ENCODE results near the gene HS6ST2. TPM values are rescaled to one million over a fixed set of nuclear protein-coding genes. Genes with fewer than 3 reads are reported as not detected.

The HS6ST2 gene
- total RNA-seq, 2 experiments from 2014 or later = not detected

DNA sequence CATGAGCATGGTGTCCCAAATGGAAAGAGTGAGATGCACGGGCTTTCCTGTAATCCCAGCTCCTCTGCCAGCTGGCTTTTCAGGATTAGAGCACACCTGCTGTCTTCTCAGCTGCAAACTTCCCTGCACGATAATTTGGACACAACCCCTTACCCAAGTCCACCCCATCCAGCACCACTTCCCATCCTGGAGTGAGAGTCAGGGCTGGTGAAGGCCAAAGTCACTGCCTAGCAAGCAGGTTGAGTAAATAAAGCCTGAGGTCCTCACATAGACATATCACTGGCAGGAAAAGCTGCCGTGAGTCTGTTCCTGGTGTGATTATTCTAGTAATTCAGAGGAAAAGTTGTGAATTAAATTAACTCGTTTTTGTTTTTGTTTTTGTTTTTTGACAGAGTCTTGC is 355.7 kb downstream of the HS6ST2 start:
- CTCF ChIA-PET (ENCODE audit: unreplicated experiment) = no interaction called here
- H3K36me3 ChIP-seq (ENCODE audit: insufficient read depth, low read length) = no peaks in the 10 kb centered on the region
- DNase-seq (ENCODE audit: low spot score) = no peak
- BruUV-seq (replicated peaks) = no TSS peak
- no peaks in the 10 kb centered on the region for H3K79me2 ChIP-seq (ENCODE audit: insufficient read depth, low read depth, low read length)
- H3K4me2 ChIP-seq (ENCODE audit: low read length) = no peak overlapping the region
- POLR2A ChIA-PET = no interaction called here
- no peaks in the 10 kb centered on the region for H3K9me3 ChIP-seq (ENCODE audit: low read length)
- no peak overlapping the region for H2AFZ ChIP-seq (ENCODE audit: low read length)
- intact Hi-C loops (cut with micrococcal nuclease; ENCODE audit: unreplicated experiment) = no loop called here
- TF ChIP-seq, protein P1, sequence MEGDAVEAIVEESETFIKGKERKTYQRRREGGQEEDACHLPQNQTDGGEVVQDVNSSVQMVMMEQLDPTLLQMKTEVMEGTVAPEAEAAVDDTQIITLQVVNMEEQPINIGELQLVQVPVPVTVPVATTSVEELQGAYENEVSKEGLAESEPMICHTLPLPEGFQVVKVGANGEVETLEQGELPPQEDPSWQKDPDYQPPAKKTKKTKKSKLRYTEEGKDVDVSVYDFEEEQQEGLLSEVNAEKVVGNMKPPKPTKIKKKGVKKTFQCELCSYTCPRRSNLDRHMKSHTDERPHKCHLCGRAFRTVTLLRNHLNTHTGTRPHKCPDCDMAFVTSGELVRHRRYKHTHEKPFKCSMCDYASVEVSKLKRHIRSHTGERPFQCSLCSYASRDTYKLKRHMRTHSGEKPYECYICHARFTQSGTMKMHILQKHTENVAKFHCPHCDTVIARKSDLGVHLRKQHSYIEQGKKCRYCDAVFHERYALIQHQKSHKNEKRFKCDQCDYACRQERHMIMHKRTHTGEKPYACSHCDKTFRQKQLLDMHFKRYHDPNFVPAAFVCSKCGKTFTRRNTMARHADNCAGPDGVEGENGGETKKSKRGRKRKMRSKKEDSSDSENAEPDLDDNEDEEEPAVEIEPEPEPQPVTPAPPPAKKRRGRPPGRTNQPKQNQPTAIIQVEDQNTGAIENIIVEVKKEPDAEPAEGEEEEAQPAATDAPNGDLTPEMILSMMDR (conservative IDR thresholded peaks at IDR 0.05; ENCODE audit: low read length) = no peak
- TF ChIP-seq EZH2phosphoT487 (IDR thresholded peaks at IDR 0.05; ENCODE audit: borderline replicate concordance, low read depth, low read length) = no peak
- no peak overlapping the region for H3K27ac ChIP-seq (ENCODE audit: low read depth, low read length, poor library complexity, severe bottlenecking)
- no peaks in the 10 kb centered on the region for H3K4me1 ChIP-seq (ENCODE audit: insufficient read depth, low read length, poor library complexity, severe bottlenecking)
- H3K4me3 ChIP-seq (ENCODE audit: low read depth, low read length, poor library complexity, severe bottlenecking) = no peak overlapping the region
- H3K9me2 ChIP-seq (ENCODE audit: insufficient read depth, low read length) = no peaks in the 10 kb centered on the region
- no peaks in the 10 kb centered on the region for H4K20me1 ChIP-seq (ENCODE audit: insufficient read depth, low read length)

- Histone ChIP-seq H2AFZ (ENCODE audit: low read length) (no peak overlapping the region), H3K4me2 (ENCODE audit: low read length) (no peak overlapping the region), H3K9me3 (ENCODE audit: low read length) (no peaks in the 10 kb centered on the region), H3K27ac (ENCODE audit: low read depth, low read length, poor library complexity, severe bottlenecking) (no peak overlapping the region), H4K20me1 (ENCODE audit: insufficient read depth, low read length) (no peaks in the 10 kb centered on the region), H3K9me2 (ENCODE audit: insufficient read depth, low read length) (no peaks in the 10 kb centered on the region), H3K79me2 (ENCODE audit: insufficient read depth, low read depth, low read length) (no peaks in the 10 kb centered on the region), H3K4me1 (ENCODE audit: insufficient read depth, low read length, poor library complexity, severe bottlenecking) (no peaks in the 10 kb centered on the region), H3K36me3 (ENCODE audit: insufficient read depth, low read length) (no peaks in the 10 kb centered on the region), H3K4me3 (ENCODE audit: low read depth, low read length, poor library complexity, severe bottlenecking) (no peak overlapping the region)
- intact Hi-C loops (cut with micrococcal nuclease; ENCODE audit: unreplicated experiment) = loop anchor here (5.0 kb wide), 1 partner anchor 303 kb away; no protein-coding TSS in a partner anchor
- ChIA-PET CTCF (ENCODE audit: unreplicated experiment) (no interaction called here), POLR2A (interaction anchor here (0.6 kb wide), 1 partner anchor 343 kb away, joined by 6 read pairs; no protein-coding TSS in a partner anchor)
- no TSS peak for BruUV-seq (replicated peaks)
- TF ChIP-seq, protein P1 (conservative IDR thresholded peaks at IDR 0.05; ENCODE audit: low read length) = no peak
- no peak for TF ChIP-seq EZH2phosphoT487 (IDR thresholded peaks at IDR 0.05; ENCODE audit: borderline replicate concordance, low read depth, low read length)
- DNase-seq (ENCODE audit: low spot score) = no peak
Measured at GRCh38 chrX:132594999-132595398, 363.4 kb downstream of the HS6ST2 start.

GRCh38 chrX:132594129-132594528 is 364.3 kb downstream of the HS6ST2 start:
- Histone ChIP-seq H3K27ac (ENCODE audit: low read depth, low read length, poor library complexity, severe bottlenecking) (no peak overlapping the region), H4K20me1 (ENCODE audit: insufficient read depth, low read length) (no peaks in the 10 kb centered on the region), H3K9me2 (ENCODE audit: insufficient read depth, low read length) (no peaks in the 10 kb centered on the region), H3K9me3 (ENCODE audit: low read length) (no peaks in the 10 kb centered on the region), H3K4me1 (ENCODE audit: insufficient read depth, low read length, poor library complexity, severe bottlenecking) (no peaks in the 10 kb centered on the region), H3K4me3 (ENCODE audit: low read depth, low read length, poor library complexity, severe bottlenecking) (no peak overlapping the region), H3K4me2 (ENCODE audit: low read length) (no peak overlapping the region), H3K36me3 (ENCODE audit: insufficient read depth, low read length) (no peaks in the 10 kb centered on the region), H2AFZ (ENCODE audit: low read length) (no peak overlapping the region), H3K79me2 (ENCODE audit: insufficient read depth, low read depth, low read length) (no peaks in the 10 kb centered on the region)
- ChIA-PET CTCF (ENCODE audit: unreplicated experiment) (no interaction called here), POLR2A (no interaction called here)
- intact Hi-C loops (cut with micrococcal nuclease; ENCODE audit: unreplicated experiment) = loop anchor here (5.0 kb wide), 1 partner anchor 302 kb away; no protein-coding TSS in a partner anchor
- DNase-seq (ENCODE audit: low spot score) = no peak
- BruUV-seq (replicated peaks) = no TSS peak
- TF ChIP-seq EZH2phosphoT487 (IDR thresholded peaks at IDR 0.05; ENCODE audit: borderline replicate concordance, low read depth, low read length) = no peak
- TF ChIP-seq, protein P1 (conservative IDR thresholded peaks at IDR 0.05; ENCODE audit: low read length) = no peak
